GM23338 (cell line): Measurements from ENCODE around the gene MAPKAPK3.
A peak's percentile ranks its signal among the peaks of the same experiment; 100 is the strongest.

Experiments used
- EZH2 ChIP-seq: fragments of 200-600 bp; sonication (generic); IDR thresholded peaks from one replicate; pipeline ENCODE4 v1.8.0; 2017; ENCODE audit warnings: antibody characterized with exemption, mild to moderate bottlenecking, low read depth; ENCODE audit not compliant: unreplicated experiment
- TF ChIP-seq, protein P1 (sequence below), 2 experiments: fragments of 200-600 bp in 1 of 2; sonication (generic) in 1 of 2; conservative IDR thresholded peaks; 2 replicates each; pipeline versions ENCODE4 v1.5.1 to v1.6.1; 2016 to 2017; ENCODE audit warnings: antibody characterized with exemption in 2 of 2, low read depth in 2 of 2, mild to moderate bottlenecking in 2 of 2, moderate library complexity in 1 of 2
- TF ChIP-seq, protein P2 (sequence below): IDR thresholded peaks from 2 replicates; pipeline ENCODE4 v1.6.1; 2016; ENCODE audit warnings: antibody characterized with exemption

GRCh38 chr3:50572158-50572557 lies 44.8 kb upstream of the MAPKAPK3 start:
- TF ChIP-seq EZH2 = no peak
- TF ChIP-seq, protein P1, sequence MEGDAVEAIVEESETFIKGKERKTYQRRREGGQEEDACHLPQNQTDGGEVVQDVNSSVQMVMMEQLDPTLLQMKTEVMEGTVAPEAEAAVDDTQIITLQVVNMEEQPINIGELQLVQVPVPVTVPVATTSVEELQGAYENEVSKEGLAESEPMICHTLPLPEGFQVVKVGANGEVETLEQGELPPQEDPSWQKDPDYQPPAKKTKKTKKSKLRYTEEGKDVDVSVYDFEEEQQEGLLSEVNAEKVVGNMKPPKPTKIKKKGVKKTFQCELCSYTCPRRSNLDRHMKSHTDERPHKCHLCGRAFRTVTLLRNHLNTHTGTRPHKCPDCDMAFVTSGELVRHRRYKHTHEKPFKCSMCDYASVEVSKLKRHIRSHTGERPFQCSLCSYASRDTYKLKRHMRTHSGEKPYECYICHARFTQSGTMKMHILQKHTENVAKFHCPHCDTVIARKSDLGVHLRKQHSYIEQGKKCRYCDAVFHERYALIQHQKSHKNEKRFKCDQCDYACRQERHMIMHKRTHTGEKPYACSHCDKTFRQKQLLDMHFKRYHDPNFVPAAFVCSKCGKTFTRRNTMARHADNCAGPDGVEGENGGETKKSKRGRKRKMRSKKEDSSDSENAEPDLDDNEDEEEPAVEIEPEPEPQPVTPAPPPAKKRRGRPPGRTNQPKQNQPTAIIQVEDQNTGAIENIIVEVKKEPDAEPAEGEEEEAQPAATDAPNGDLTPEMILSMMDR (conservative IDR thresholded peaks at IDR 0.05; ENCODE audit: low read depth in 2 of 2) = peak; percentile 77 to 88
- TF ChIP-seq, protein P2, sequence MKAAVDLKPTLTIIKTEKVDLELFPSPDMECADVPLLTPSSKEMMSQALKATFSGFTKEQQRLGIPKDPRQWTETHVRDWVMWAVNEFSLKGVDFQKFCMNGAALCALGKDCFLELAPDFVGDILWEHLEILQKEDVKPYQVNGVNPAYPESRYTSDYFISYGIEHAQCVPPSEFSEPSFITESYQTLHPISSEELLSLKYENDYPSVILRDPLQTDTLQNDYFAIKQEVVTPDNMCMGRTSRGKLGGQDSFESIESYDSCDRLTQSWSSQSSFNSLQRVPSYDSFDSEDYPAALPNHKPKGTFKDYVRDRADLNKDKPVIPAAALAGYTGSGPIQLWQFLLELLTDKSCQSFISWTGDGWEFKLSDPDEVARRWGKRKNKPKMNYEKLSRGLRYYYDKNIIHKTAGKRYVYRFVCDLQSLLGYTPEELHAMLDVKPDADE = no peak
